HG03045 (cell line): ENCODE measurements around the gene GPR143.
"Not testable (repeated sequence)": the region's sequence is repeated elsewhere in the genome, so short reads cannot be mapped to it uniquely, and the experiment has no call there.

Experiments
- ATAC-seq: cut with Tn5 transposase; IDR thresholded peaks from one replicate; pipeline ENCODE4 v1.9.1; 2021; ENCODE audit warnings: mild to moderate bottlenecking, moderate library complexity; ENCODE audit not compliant: unreplicated experiment

GPR143 gene

GRCh38 chrX:9765737-9766097 lies at the start of gene GPR143:
TSS of gene GPR143 (minus strand) at chrX:9765847. CDS start at chrX:9765817, 30 bp downstream.
- no peak for ATAC-seq

- ATAC-seq, result not testable (repeated sequence)
These were observed 45.4 kb upstream of the GPR143 start for GRCh38 chrX:9811086-9811485.

- not testable (repeated sequence) for ATAC-seq
These were observed 44.2 kb upstream of the GPR143 start for GRCh38 chrX:9809876-9810275.

GRCh38 chrX:9807355-9808182 lies 41.9 kb upstream of the GPR143 start:
- ATAC-seq, result no peak

- ATAC-seq, result no peak
These were observed 40.3 kb upstream of the GPR143 start for GRCh38 chrX:9805956-9806355.

GRCh38 chrX:9804444-9804843 lies 38.8 kb upstream of the GPR143 start:
- no peak for ATAC-seq

- ATAC-seq, result no peak
These were observed 37.1 kb upstream of the GPR143 start for GRCh38 chrX:9802737-9803136.

GRCh38 chrX:9797384-9798360 lies 32.0 kb upstream of the GPR143 start:
- ATAC-seq, result no peak

GRCh38 chrX:9794495-9794894 lies 28.8 kb upstream of the GPR143 start:
- no peak for ATAC-seq

GRCh38 chrX:9790866-9791265 lies 25.2 kb upstream of the GPR143 start:
- no peak for ATAC-seq

- no peak for ATAC-seq
These were observed 23.9 kb upstream of the GPR143 start for GRCh38 chrX:9789555-9789954.

GRCh38 chrX:9788911-9789310 lies 23.3 kb upstream of the GPR143 start:
- ATAC-seq, result no peak

GRCh38 chrX:9786798-9787635 lies 21.4 kb upstream of the GPR143 start:
- ATAC-seq, result no peak

GRCh38 chrX:9785944-9786797 lies 20.5 kb upstream of the GPR143 start, which contains the start of gene SHROOM2:
TSS of gene SHROOM2 (plus strand) at chrX:9786429. CDS start at chrX:9786546, 117 bp downstream.
- no peak for ATAC-seq

GRCh38 chrX:9785254-9785943 lies 19.8 kb upstream of the GPR143 start:
- no peak for ATAC-seq

GRCh38 chrX:9784332-9784731 lies 18.7 kb upstream of the GPR143 start:
- no peak for ATAC-seq

GRCh38 chrX:9781941-9782340 lies 16.3 kb upstream of the GPR143 start:
- no peak for ATAC-seq

GRCh38 chrX:9775930-9776329 lies 10.3 kb upstream of the GPR143 start:
- ATAC-seq, result no peak

- no peak for ATAC-seq
These were observed 7.3 kb upstream of the GPR143 start for GRCh38 chrX:9772943-9773342.
